Gastrocnemius medialis (tissue), 4 donors: ENCODE measurements around the gene ITGA2B. TPM values are rescaled to one million over a fixed set of nuclear protein-coding genes. Genes with fewer than 3 reads are reported as not detected.
"Not testable (repeated sequence)": the region's sequence is repeated elsewhere in the genome, so short reads cannot be mapped to it uniquely, and the experiment has no call there.

Experiments
- ATAC-seq, 2 donors: fragments of 150-250 bp; one replicate each; pipeline ENCODE4 v1.9.1; 2016
- DNase-seq, 2 donors: peaks; one replicate each; pipeline ENCODE4 v3.0.0-alpha.2; 2019
- H3K27ac ChIP-seq, 4 donors: fragments of 200-600 bp; sonication (generic); 1 replicate in 1 of 4; 2 replicates in 3 of 4; pipeline ENCODE4 v1.5.1; 2016 to 2018; ENCODE audit warnings: mild to moderate bottlenecking in 2 of 4, moderate library complexity in 1 of 4
- H3K27me3 ChIP-seq, 3 donors: fragments of 200-600 bp; sonication (generic) in 2 of 3; 1 replicate in 1 of 3; 2 replicates in 2 of 3; pipeline versions ENCODE4 v1.5.1 to v1.6.0; 2016 to 2019; ENCODE audit warnings: mild to moderate bottlenecking in 1 of 3, moderate library complexity in 1 of 3
- H3K36me3 ChIP-seq, 2 donors: fragments of 200-600 bp; sonication (generic) in 1 of 2; one replicate each; pipeline ENCODE4 v1.5.1; 2017 to 2018
- H3K4me1 ChIP-seq, 2 donors: fragments of 200-600 bp; sonication (generic) in 1 of 2; one replicate each; pipeline ENCODE4 v1.5.1; 2016 to 2017; ENCODE audit warnings: mild to moderate bottlenecking in 2 of 2
- H3K4me3 ChIP-seq, 4 donors: fragments of 200-600 bp; sonication (generic) in 3 of 4; 1 replicate in 1 of 4; 2 replicates in 3 of 4; pipeline ENCODE4 v1.5.1; 2016 to 2019; ENCODE audit warnings: mild to moderate bottlenecking in 2 of 4
- H3K9me3 ChIP-seq, 3 donors: fragments of 200-600 bp; sonication (generic) in 2 of 3; 1 replicate in 1 of 3; 2 replicates in 2 of 3; pipeline ENCODE4 v1.5.1; 2016 to 2019
- POLR2A ChIP-seq, 2 donors: fragments of 450-650 bp; IDR thresholded peaks; one replicate each; pipeline ENCODE4 v1.6.1; 2017; ENCODE audit warnings: antibody characterized with exemption in 2 of 2, mild to moderate bottlenecking in 2 of 2, moderate library complexity in 2 of 2
- in situ Hi-C, 4 donors: fragments of 200-750 bp; cut with MboI; loops; one replicate each; pipeline versions ENCODE4 v1.15.0 to v1.8.0; 2017; ENCODE audit warnings: low sequenced_read_pairs in 4 of 4
- intact Hi-C: fragments of 100-400 bp; cut with DNase I; formaldehyde crosslinking; loops from one replicate; pipeline ENCODE4 v1.15.1; 2023; ENCODE audit warnings: low total_unique reads
- total RNA-seq, 4 donors: library from RNA; depleted of rRNA; stranded (reverse); fragments of >200 nt; gene quantifications; one replicate each; pipeline versions ENCODE4 v1.1.0 to v1.2.3, GENCODE V29; 2016
- TF ChIP-seq, protein P1 (sequence below), 5 experiments: fragments of 450-650 bp in 3 of 5; fragments of 200-600 bp in 2 of 5; sonication (generic) in 2 of 5; IDR thresholded peaks in 4 of 5; conservative IDR thresholded peaks in 1 of 5; 1 replicate in 4 of 5; 2 replicates in 1 of 5; pipeline ENCODE4 v1.5.1; 2016 to 2019; ENCODE audit warnings: antibody characterized with exemption in 5 of 5, mild to moderate bottlenecking in 3 of 5, moderate library complexity in 3 of 5

The ITGA2B gene
- total RNA-seq, 4 donors from 2014 or later: 0.33 TPM; not detected in 3

DNA sequence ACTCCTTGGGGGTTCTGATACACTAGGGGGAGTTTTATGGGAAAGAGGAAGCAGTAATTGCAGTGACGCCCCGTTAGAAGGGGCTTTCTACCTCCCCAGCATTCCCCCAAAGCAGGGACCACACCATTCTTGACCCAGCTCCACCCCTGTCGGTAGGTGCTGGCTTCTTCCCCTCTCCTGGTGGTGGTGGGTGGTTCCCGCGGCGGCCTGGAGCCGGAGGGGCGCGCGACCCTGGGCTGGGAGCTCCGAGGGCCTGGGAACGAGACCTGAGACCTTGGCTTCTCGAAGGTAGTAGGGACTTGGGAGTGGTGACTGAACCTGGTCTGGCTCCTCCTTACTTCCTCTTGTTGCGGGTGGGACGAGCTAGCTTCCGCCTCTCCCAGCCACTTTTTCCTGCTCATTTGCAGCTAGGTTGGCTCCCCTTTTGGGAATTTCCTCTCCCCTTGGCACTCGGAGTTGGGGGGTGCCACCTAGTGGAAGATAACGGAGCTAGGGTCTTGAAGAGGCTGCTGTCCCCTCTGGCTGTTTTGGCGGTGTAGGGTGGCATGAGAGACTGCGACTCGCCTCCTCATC is 43.9 kb downstream of the ITGA2B start:
- H3K36me3 ChIP-seq: peaks cover 0 to 9% of the 10 kb centered on the region in 2 donors
- H3K4me1 ChIP-seq: peaks cover 7 to 8% of the 10 kb centered on the region in 2 donors
- DNase-seq (peak; percentile 28 to 52), ATAC-seq (peak; percentile 17 to 25)
- in situ Hi-C loops: no loop called here
- TF ChIP-seq, protein P1, sequence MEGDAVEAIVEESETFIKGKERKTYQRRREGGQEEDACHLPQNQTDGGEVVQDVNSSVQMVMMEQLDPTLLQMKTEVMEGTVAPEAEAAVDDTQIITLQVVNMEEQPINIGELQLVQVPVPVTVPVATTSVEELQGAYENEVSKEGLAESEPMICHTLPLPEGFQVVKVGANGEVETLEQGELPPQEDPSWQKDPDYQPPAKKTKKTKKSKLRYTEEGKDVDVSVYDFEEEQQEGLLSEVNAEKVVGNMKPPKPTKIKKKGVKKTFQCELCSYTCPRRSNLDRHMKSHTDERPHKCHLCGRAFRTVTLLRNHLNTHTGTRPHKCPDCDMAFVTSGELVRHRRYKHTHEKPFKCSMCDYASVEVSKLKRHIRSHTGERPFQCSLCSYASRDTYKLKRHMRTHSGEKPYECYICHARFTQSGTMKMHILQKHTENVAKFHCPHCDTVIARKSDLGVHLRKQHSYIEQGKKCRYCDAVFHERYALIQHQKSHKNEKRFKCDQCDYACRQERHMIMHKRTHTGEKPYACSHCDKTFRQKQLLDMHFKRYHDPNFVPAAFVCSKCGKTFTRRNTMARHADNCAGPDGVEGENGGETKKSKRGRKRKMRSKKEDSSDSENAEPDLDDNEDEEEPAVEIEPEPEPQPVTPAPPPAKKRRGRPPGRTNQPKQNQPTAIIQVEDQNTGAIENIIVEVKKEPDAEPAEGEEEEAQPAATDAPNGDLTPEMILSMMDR (IDR thresholded peaks at IDR 0.05 in 4 of 5, conservative IDR thresholded peaks at IDR 0.05 in 1 of 5): peak in 3 of 5 experiments; percentile 24 to 64 (median 37)
- peak in 1 of 2 donors; percentile 4 for TF ChIP-seq POLR2A (IDR thresholded peaks at IDR 0.05)
- no peaks in the 10 kb centered on the region for H3K27me3 ChIP-seq
- H3K9me3 ChIP-seq: no peaks in the 10 kb centered on the region
- intact Hi-C loops: loop anchor here (2.0 to 5.0 kb wide), 2 partner anchors 21 to 133 kb away; partner anchors contain the start of gene SLC25A39
- peak overlapping the region; percentile 83 to 93 (median 84) for H3K27ac ChIP-seq
- H3K4me3 ChIP-seq: peak overlapping the region; percentile 73 to 87 (median 78)

DNA sequence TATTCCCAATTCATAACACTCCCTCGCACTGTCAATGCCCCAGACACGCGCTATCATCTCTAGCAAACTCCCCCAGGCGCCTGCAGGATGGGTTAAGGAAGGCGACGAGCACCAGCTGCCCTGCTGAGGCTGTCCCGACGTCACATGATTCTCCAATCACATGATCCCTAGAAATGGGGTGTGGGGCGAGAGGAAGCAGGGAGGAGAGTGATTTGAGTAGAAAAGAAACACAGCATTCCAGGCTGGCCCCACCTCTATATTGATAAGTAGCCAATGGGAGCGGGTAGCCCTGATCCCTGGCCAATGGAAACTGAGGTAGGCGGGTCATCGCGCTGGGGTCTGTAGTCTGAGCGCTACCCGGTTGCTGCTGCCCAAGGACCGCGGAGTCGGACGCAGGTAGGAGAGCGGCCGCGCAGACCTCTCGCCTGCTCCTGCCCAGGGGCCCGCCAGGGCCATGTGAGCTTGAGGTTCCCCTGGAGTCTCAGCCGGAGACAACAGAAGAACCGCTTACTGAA is 44.5 kb downstream of the ITGA2B start, which contains the start of gene GRN:
GRN (plus strand) TSS at position 364 of the 515 bp plus-strand sequence. CDS start 3,863 bp downstream, outside the sequence.
- Histone ChIP-seq H3K4me1 (peaks cover 7 to 8% of the 10 kb centered on the region in 2 donors), H3K27me3 (no peaks in the 10 kb centered on the region), H3K9me3 (no peaks in the 10 kb centered on the region), H3K4me3 (peak within 1 kb of the TSS; percentile 73 to 87 (median 78)), H3K27ac (peak within 1 kb of the TSS; percentile 83 to 93 (median 84)), H3K36me3 (peaks cover 0 to 3% of the 10 kb centered on the region in 2 donors)
- peak; percentile 99 to 100 for ATAC-seq
- intact Hi-C loops (loop anchor here (2.0 to 5.0 kb wide), 2 partner anchors 20 to 133 kb away; partner anchors contain the start of gene SLC25A39), in situ Hi-C loops (no loop called here)
- TF ChIP-seq, protein P1 (IDR thresholded peaks at IDR 0.05 in 4 of 5, conservative IDR thresholded peaks at IDR 0.05 in 1 of 5): no peak
- TF ChIP-seq POLR2A (IDR thresholded peaks at IDR 0.05): peak; percentile 67 to 84
- DNase-seq: peak; percentile 94 to 95

DNA sequence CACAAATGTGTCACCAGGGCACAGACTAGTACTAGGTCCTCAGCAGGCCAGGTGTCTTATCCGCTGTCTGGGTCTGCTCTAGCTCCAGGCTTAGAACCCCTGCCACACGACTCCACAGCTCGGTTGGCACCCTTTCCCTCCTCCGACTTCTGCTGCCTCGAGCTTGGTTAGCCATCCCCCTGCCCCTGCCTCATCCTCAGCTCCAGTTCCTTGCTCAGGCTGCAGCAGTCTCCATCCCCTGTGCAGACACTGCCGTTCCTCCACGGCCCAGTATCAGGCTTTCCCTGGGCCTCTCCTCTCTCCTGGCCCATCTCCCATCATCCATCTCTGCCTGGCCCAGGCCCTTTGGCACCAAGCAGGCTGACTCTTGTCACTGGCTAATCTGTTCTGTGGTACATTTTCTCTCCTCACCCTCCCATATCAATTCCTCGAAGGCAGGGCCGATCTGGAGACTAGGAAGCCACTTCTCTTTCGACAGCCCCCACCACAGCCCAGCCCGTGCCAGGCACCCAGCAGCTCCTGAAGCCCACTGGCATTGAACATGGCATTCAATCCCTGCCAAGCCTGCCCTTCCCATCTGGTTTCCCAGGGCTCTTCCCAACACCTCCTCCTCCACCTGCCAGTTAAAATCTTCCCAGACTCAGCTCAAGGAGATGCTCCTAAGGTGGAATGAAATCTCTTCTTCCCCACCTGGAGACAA is 45.8 kb downstream of the ITGA2B start:
- no peak overlapping the region for H3K27ac ChIP-seq
- ATAC-seq: no peak
- no peak overlapping the region for H3K4me3 ChIP-seq
- H3K9me3 ChIP-seq: no peaks in the 10 kb centered on the region
- TF ChIP-seq, protein P1 (IDR thresholded peaks at IDR 0.05 in 4 of 5, conservative IDR thresholded peaks at IDR 0.05 in 1 of 5): no peak
- no peak for TF ChIP-seq POLR2A (IDR thresholded peaks at IDR 0.05)
- no peaks in the 10 kb centered on the region for H3K36me3 ChIP-seq
- intact Hi-C loops (loop anchor here (2.0 kb wide), 2 partner anchors 19 to 45 kb away; partner anchors contain the start of gene SLC25A39), in situ Hi-C loops (no loop called here)
- H3K27me3 ChIP-seq: no peaks in the 10 kb centered on the region
- peaks cover 7 to 8% of the 10 kb centered on the region in 2 donors for H3K4me1 ChIP-seq
- DNase-seq: no peak

DNA sequence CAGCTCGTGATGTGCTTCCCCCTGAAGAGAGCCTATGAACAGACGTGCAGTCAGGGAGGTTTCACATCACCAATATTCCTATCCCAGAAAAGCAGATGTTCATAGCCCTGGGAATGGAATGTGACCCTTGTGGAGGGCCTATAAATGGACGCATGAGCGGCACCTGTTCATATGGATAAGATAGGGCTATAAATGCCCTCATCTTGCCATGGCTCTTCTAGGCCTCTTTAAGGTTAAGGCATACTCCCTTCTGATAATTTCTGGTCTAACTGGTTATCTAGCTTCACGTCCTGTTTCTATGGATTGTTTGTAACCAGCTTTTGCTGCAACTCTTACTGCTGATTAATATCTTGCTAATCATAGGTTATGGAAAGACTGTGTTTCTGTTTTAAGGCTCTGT is 48.9 kb downstream of the ITGA2B start:
- DNase-seq, H3K27me3 ChIP-seq, intact Hi-C loops, H3K27ac ChIP-seq, in situ Hi-C loops, H3K4me3 ChIP-seq, H3K4me1 ChIP-seq, ATAC-seq, H3K9me3 ChIP-seq, H3K36me3 ChIP-seq: not testable (repeated sequence)

DNA sequence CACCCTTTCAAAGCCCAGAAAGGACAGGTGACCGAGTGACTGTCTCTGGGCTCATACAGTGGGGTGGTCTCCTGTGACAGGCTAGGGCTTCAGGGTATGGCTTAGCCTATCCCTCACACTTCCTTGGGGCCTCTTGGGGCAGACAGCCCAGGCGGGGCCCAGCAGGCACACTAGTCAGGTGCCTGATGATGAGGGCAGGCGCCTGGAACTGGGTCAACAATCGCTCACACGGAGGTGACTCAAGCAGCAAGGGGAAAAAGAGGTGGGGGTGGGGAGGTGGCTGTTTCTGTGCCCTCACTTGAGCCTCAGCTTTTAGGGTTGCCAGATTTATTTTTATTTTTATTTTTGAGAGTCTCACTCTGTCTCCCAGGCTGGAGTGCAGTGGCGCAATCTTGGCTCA is 50.7 kb downstream of the ITGA2B start:
- no peaks in the 10 kb centered on the region for H3K36me3 ChIP-seq

More for the DNA sequence above, 50.7 kb downstream of the ITGA2B start:
- H3K4me3 ChIP-seq: no peak overlapping the region
- intact Hi-C loops: no loop called here
- H3K4me1 ChIP-seq: no peaks in the 10 kb centered on the region
- DNase-seq (no peak), ATAC-seq (no peak)
- in situ Hi-C loops: loop anchor here in 1 of 4 donors (10.0 kb wide), 1 partner anchor 134 kb away; no protein-coding TSS in a partner anchor
- TF ChIP-seq, protein P1 (IDR thresholded peaks at IDR 0.05 in 4 of 5, conservative IDR thresholded peaks at IDR 0.05 in 1 of 5): no peak
- TF ChIP-seq POLR2A (IDR thresholded peaks at IDR 0.05): no peak
- H3K27ac ChIP-seq: no peak overlapping the region
- no peaks in the 10 kb centered on the region for H3K27me3 ChIP-seq
- no peaks in the 10 kb centered on the region for H3K9me3 ChIP-seq
